ENCODE measurements around the gene ZNF814. TPM values are rescaled to one million over a fixed set of nuclear protein-coding genes. Genes with fewer than 3 reads are reported as not detected.

Gene ZNF814
- polyA plus RNA-seq, 3 donors = 2.5 to 6.3 (median 3.8) TPM

DNA sequence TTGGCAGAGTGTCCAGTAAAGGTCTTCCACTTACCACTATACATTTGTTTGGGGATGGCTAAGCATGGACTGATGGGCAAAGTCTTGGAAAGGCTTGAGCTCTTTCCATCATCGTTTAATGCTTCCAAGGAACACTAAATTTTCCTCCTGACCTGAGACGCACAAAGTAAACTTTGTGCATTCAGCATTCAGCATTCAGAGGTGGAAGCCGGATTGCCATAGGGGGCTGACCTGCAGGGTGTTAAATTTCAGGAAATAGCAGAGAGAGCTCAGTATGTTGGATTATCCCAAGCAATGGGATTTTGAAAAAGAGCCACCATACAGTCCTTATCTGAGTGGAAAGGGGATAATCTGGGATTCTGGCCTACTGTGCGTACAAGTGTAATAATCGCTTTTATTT lies 88.1 kb downstream of the ZNF814 start:
- DNase-seq = no peak
- peaks cover 2 to 5% of the 10 kb centered on the region in 2 donors for H3K36me3 ChIP-seq (replicated peaks in 1 of 2; ENCODE audit: control insufficient read depth in 1 of 2, insufficient read depth in 2 of 2, low read length in 2 of 2)
- peaks cover 33 to 38% of the 10 kb centered on the region in 2 donors for H3K4me1 ChIP-seq (ENCODE audit: control insufficient read depth in 1 of 2, insufficient read depth in 2 of 2, low read length in 2 of 2)
- no peak overlapping the region for H3K4me3 Mint-ChIP-seq
- peaks cover 0 to 6% (median 0%) of the 10 kb centered on the region in 3 donors for H3K27me3 Mint-ChIP-seq (ENCODE audit: low read depth in 3 of 3)
- H3K36me3 Mint-ChIP-seq = peaks cover 19 to 27% of the 10 kb centered on the region in 2 donors
- no peak overlapping the region for H2AFZ ChIP-seq (ENCODE audit: insufficient read depth, low read depth, low read length, poor library complexity, severe bottlenecking)
- no peak overlapping the region for H3K4me3 ChIP-seq (replicated peaks in 1 of 3; ENCODE audit: low read depth in 2 of 3, low read length in 3 of 3)
- peaks cover 58% of the 10 kb centered on the region for H3K4me1 Mint-ChIP-seq
- no peaks in the 10 kb centered on the region for H4K20me1 ChIP-seq (ENCODE audit: insufficient read depth, low read length)
- H3K9me3 ChIP-seq (replicated peaks in 1 of 2; ENCODE audit: control insufficient read depth in 1 of 2, insufficient read depth in 1 of 2, low read length in 2 of 2) = no peaks in the 10 kb centered on the region
- no peak for TF ChIP-seq CTCF (IDR thresholded peaks at IDR 0.05)
- no peak overlapping the region for H3K4me2 ChIP-seq (replicated peaks; ENCODE audit: extremely low read depth, low read length, poor library complexity, severe bottlenecking)
- peaks cover 0 to 2% (median 0%) of the 10 kb centered on the region in 7 donors for H3K9me3 Mint-ChIP-seq
- intact Hi-C loops (cut with micrococcal nuclease) = no loop called here
- H3K79me2 ChIP-seq (ENCODE audit: insufficient read depth, low read length) = no peaks in the 10 kb centered on the region
- WGBS (ENCODE audit: insufficient coverage) = 100% methylated on average over 2 of the region's 5 CpGs
- H3K9ac ChIP-seq (ENCODE audit: insufficient read depth, low read length, poor library complexity, severe bottlenecking) = no peak overlapping the region
- H3K27ac ChIP-seq (ENCODE audit: low read depth in 1 of 2, low read length in 2 of 2) = no peak overlapping the region
- H3K27ac Mint-ChIP-seq = no peak overlapping the region
- H3K27me3 ChIP-seq (ENCODE audit: control insufficient read depth in 2 of 2, insufficient read depth in 2 of 2, low read length in 2 of 2) = no peaks in the 10 kb centered on the region

Other genes with a start within 250 kb of the ZNF814 start
- not detected for gene ZSCAN4, start 220.1 kb downstream of the ZNF814 start, polyA plus RNA-seq
- 1 to 10 TPM; 1.1 to 3.3 (median 2.3) TPM for gene ZNF551, start 207.1 kb downstream of the ZNF814 start, polyA plus RNA-seq
- under 1 TPM in 1 of 3 donors, not detected in 2; 0.52 TPM for gene ZNF154, start 179.8 kb downstream of the ZNF814 start, polyA plus RNA-seq
- 1 to 10 TPM; 4.0 to 4.8 (median 4.5) TPM for gene ZNF671, start 161.4 kb downstream of the ZNF814 start, polyA plus RNA-seq
- 1 to 10 TPM; 1.9 to 4.4 (median 2.9) TPM for gene ZNF776, start 142.2 kb downstream of the ZNF814 start, polyA plus RNA-seq
- gene ZNF586, start 119.4 kb downstream of the ZNF814 start, polyA plus RNA-seq = 10 to 100 TPM in 2 of 3 donors, 1 to 10 TPM in 1; 7.7 to 10.5 (median 10.2) TPM
- gene ZNF552, start 74.1 kb downstream of the ZNF814 start, polyA plus RNA-seq = 1 to 10 TPM; 2.0 to 4.3 (median 2.9) TPM
- 1 to 10 TPM in 1 of 3 donors, under 1 TPM in 2; 0.18 to 6.6 (median 0.56) TPM for gene ZNF587B, start 58.7 kb downstream of the ZNF814 start, polyA plus RNA-seq
- 10 to 100 TPM in 1 of 3 donors, 1 to 10 TPM in 1, under 1 TPM in 1; 0.41 to 15.0 (median 2.9) TPM for gene ZNF587, start 39.2 kb downstream of the ZNF814 start, polyA plus RNA-seq
- 1 to 10 TPM in 1 of 3 donors, under 1 TPM in 2; 0.39 to 6.8 (median 0.70) TPM for gene ZNF417, start 27.6 kb upstream of the ZNF814 start, polyA plus RNA-seq
- gene ZNF418, start 46.4 kb upstream of the ZNF814 start, polyA plus RNA-seq = 1 to 10 TPM in 1 of 3 donors, under 1 TPM in 1, not detected in 1; 0.74 to 1.4 TPM
- gene ZNF256, start 58.7 kb upstream of the ZNF814 start, polyA plus RNA-seq = 1 to 10 TPM in 1 of 3 donors, under 1 TPM in 2; 0.51 to 1.3 (median 0.85) TPM
- gene C19orf18, start 85.5 kb upstream of the ZNF814 start, polyA plus RNA-seq = not detected
- 1 to 10 TPM in 2 of 3 donors, under 1 TPM in 1; 0.87 to 1.7 (median 1.2) TPM for gene ZNF606, start 113.8 kb upstream of the ZNF814 start, polyA plus RNA-seq
- gene ZSCAN1, start 145.0 kb upstream of the ZNF814 start, polyA plus RNA-seq = not detected
- gene ZNF135, start 170.2 kb upstream of the ZNF814 start, polyA plus RNA-seq = under 1 TPM in 2 of 3 donors, not detected in 1; 0.32 to 0.37 TPM
- gene ZSCAN18, start 209.2 kb upstream of the ZNF814 start, polyA plus RNA-seq = 1 to 10 TPM; 1.1 to 4.1 (median 2.3) TPM